Endothelial cell of umbilical vein (primary cell): ENCODE measurements around the gene RDH5. TPM values are rescaled to one million over a fixed set of nuclear protein-coding genes. Genes with fewer than 3 reads are reported as not detected.

Experiments
- BruUV-seq: library from RNA; stranded (reverse); fragments of 400-500 nt; replicated peaks from 2 replicates; lab custom pipeline; 2021; lab: Mats Ljungman, UMichigan
- CTCF ChIA-PET: fragments of 300-600, 350-600 bp; sonication (Branson Sonifier 250); formaldehyde crosslinking; loops from one replicate; lab custom pipeline; 2021; ENCODE audit warnings: antibody characterized with exemption, inconsistent platforms; lab: Charles Lee
- POLR2A ChIA-PET: fragments of 300-600, 350-600 bp; sonication (Branson Sonifier 250); formaldehyde crosslinking; loops from one replicate; lab custom pipeline; 2021; ENCODE audit warnings: antibody characterized with exemption, inconsistent platforms; lab: Charles Lee
- DNase-seq: peaks from one replicate; pipeline ENCODE4 v3.0.0-alpha.2; 2011; ENCODE audit warnings: low read depth, low spot score
- FAIRE-seq: peaks from 2 replicates; lab custom pipeline; 2011; peaks lifted over from hg19 to GRCh38; lab: Jason Lieb, UNC
- H2AFZ ChIP-seq: 2 replicates; pipeline ENCODE4 v1.6.0; 2012; ENCODE audit warnings: low read depth, low read length, control low read depth, inconsistent platforms
- H3K27ac ChIP-seq: 2 replicates; pipeline ENCODE4 v1.5.1; 2011; ENCODE audit warnings: low read depth, mild to moderate bottlenecking, control low read depth, low read length, moderate library complexity; ENCODE audit not compliant: insufficient read depth
- H3K27me3 ChIP-seq, 2 experiments: 2 replicates each; pipeline versions ENCODE4 v1.6.0 to v1.6.1; 2011; ENCODE audit warnings: low read length in 2 of 2, mixed read lengths in 1 of 2; ENCODE audit not compliant: control insufficient read depth in 2 of 2, insufficient read depth in 2 of 2
- H3K36me3 ChIP-seq, 2 experiments: 2 replicates in 1 of 2; 3 replicates in 1 of 2; pipeline ENCODE4 v1.5.1; 2011; ENCODE audit warnings: low read length in 2 of 2, mild to moderate bottlenecking in 1 of 2, moderate library complexity in 1 of 2; ENCODE audit not compliant: control insufficient read depth in 2 of 2, insufficient read depth in 2 of 2; ENCODE audit errors: extremely low read depth in 1 of 2
- H3K4me1 ChIP-seq: 3 replicates; pipeline ENCODE4 v1.5.1; 2011; ENCODE audit warnings: mild to moderate bottlenecking, low read length; ENCODE audit not compliant: control insufficient read depth, insufficient read depth; ENCODE audit errors: extremely low read depth
- H3K4me2 ChIP-seq: 2 replicates; pipeline ENCODE4 v1.6.1; 2011; ENCODE audit warnings: low read length, control low read depth, mixed read lengths; ENCODE audit not compliant: insufficient read depth
- H3K4me3 ChIP-seq, 3 experiments: fragments of 200-600 bp in 1 of 3; sonication (generic), shearing (Covaris generic) in 1 of 3; replicated peaks in 1 of 3; 2 replicates each; pipeline ENCODE4 v1.5.1; 2011 to 2016; ENCODE audit warnings: control low read depth in 3 of 3, low read length in 3 of 3, mild to moderate bottlenecking in 2 of 3, inconsistent platforms in 1 of 3, low read depth in 1 of 3, moderate library complexity in 1 of 3; ENCODE audit not compliant: insufficient read depth in 1 of 3
- H3K79me2 ChIP-seq: 2 replicates; pipeline ENCODE4 v1.6.0; 2012; ENCODE audit warnings: low read length, inconsistent platforms; ENCODE audit not compliant: control insufficient read depth, insufficient read depth
- H3K9ac ChIP-seq: replicated peaks from 2 replicates; pipeline ENCODE3; 2011; ENCODE audit warnings: low read length, control low read depth; ENCODE audit not compliant: insufficient read depth; ENCODE audit errors: extremely low read depth
- H3K9me1 ChIP-seq: replicated peaks from 3 replicates; pipeline ENCODE4 v1.6.0; 2011; ENCODE audit warnings: mild to moderate bottlenecking, low read length; ENCODE audit not compliant: control insufficient read depth, insufficient read depth; ENCODE audit errors: extremely low read depth
- H3K9me3 ChIP-seq: replicated peaks from 2 replicates; pipeline ENCODE4 v1.5.1; 2012; ENCODE audit warnings: low read length, inconsistent platforms; ENCODE audit not compliant: control insufficient read depth, insufficient read depth
- H4K20me1 ChIP-seq: replicated peaks from 2 replicates; pipeline ENCODE3; 2011; ENCODE audit warnings: mild to moderate bottlenecking, low read length; ENCODE audit not compliant: control insufficient read depth, insufficient read depth; ENCODE audit errors: extremely low read depth
- EZH2 ChIP-seq: IDR thresholded peaks from 2 replicates; pipeline ENCODE4 v1.6.1; 2012; ENCODE audit warnings: borderline replicate concordance, low read depth, mild to moderate bottlenecking, moderate library complexity, low read length, inconsistent platforms; ENCODE audit not compliant: severe bottlenecking
- FOS ChIP-seq: IDR thresholded peaks from 2 replicates; pipeline ENCODE4 v1.6.1; 2011; ENCODE audit warnings: mild to moderate bottlenecking, low read length, moderate library complexity, borderline replicate concordance; ENCODE audit not compliant: insufficient read depth
- GATA2 ChIP-seq: IDR thresholded peaks from 2 replicates; pipeline ENCODE4 v1.7.0; 2011; ENCODE audit warnings: low read depth, mild to moderate bottlenecking, moderate library complexity, mixed read lengths, low read length; ENCODE audit not compliant: insufficient read length, insufficient read depth
- JUN ChIP-seq: IDR thresholded peaks from 2 replicates; pipeline ENCODE4 v1.6.1; 2011; ENCODE audit warnings: borderline replicate concordance, low read depth; ENCODE audit not compliant: insufficient read length, insufficient read depth
- MAX ChIP-seq: IDR thresholded peaks from 2 replicates; pipeline ENCODE4 v1.6.1; 2011; ENCODE audit not compliant: insufficient read depth, insufficient read length
- MYC ChIP-seq: IDR thresholded peaks from one replicate; pipeline ENCODE4 v1.6.1; 2011; ENCODE audit warnings: mild to moderate bottlenecking, low read depth, low read length
- POLR2A ChIP-seq: IDR thresholded peaks from 2 replicates; pipeline ENCODE4 v1.6.1; 2012; ENCODE audit warnings: low read depth, mild to moderate bottlenecking, control low read depth, low read length
- POLR2AphosphoS5 ChIP-seq: IDR thresholded peaks from 2 replicates; pipeline ENCODE4 v1.6.1; 2012; ENCODE audit warnings: low read depth, mild to moderate bottlenecking, control low read depth, low read length, moderate library complexity; ENCODE audit not compliant: insufficient read depth
- dilution Hi-C: fragments of 300-500 bp; cut with MboI; formaldehyde crosslinking; loops from one replicate; pipeline ENCODE4 v1.15.0; 2019; ENCODE audit warnings: low sequenced_read_pairs; ENCODE audit not compliant: extremely low pct_ligation_motif_present
- intact Hi-C: fragments of 100-400 bp; cut with micrococcal nuclease; formaldehyde crosslinking; loops from one replicate; pipeline ENCODE4 v1.10.0; 2022
- polyA plus RNA-seq, 4 experiments: library from polyadenylated mRNA; depleted of rRNA in 3 of 4; stranded (reverse) in 3 of 4; unstranded in 1 of 4; fragments of >200 nt; gene quantifications; 2 replicates each; pipeline versions ENCODE4 v1.2.1 to v1.2.3, GENCODE V29; 2011 to 2012; ENCODE audit warnings: missing spikeins in 1 of 4
- total RNA-seq: library from RNA; stranded (reverse); gene quantifications from 2 replicates; pipeline ENCODE4 v1.2.3, GENCODE V29; 2021
- TF ChIP-seq, protein P1 (sequence below), 2 donors: IDR thresholded peaks; 1 replicate in 1 of 2; 2 replicates in 1 of 2; pipeline ENCODE4 v1.5.1; 2011; ENCODE audit warnings: low read length in 2 of 2, mild to moderate bottlenecking in 2 of 2, moderate library complexity in 2 of 2, control low read depth in 1 of 2, inconsistent platforms in 1 of 2, low read depth in 1 of 2; ENCODE audit not compliant: insufficient read depth in 1 of 2; ENCODE audit errors: extremely low read depth in 1 of 2

Gene RDH5
- total and polyA plus RNA-seq, 2 donors (not counting 3 experiments of a cell fraction or from before 2014, with no cell fraction given): 2.7 to 3.7 TPM

- Histone ChIP-seq H3K4me3 (no peak overlapping the region), H3K36me3 (peaks cover 2% of the 10 kb centered on the region in 2 experiments), H3K79me2 (no peaks in the 10 kb centered on the region), H3K27ac (no peak overlapping the region), H3K4me2 (no peak overlapping the region), H3K9me1 (no peaks in the 10 kb centered on the region), H3K4me1 (peaks cover 28% of the 10 kb centered on the region), H3K9me3 (no peaks in the 10 kb centered on the region), H3K27me3 (no peaks in the 10 kb centered on the region), H4K20me1 (no peaks in the 10 kb centered on the region), H2AFZ (no peak overlapping the region), H3K9ac (no peak overlapping the region)
- intact Hi-C loops: no loop called here
- DNase-seq (no peak), FAIRE-seq (no peak)
- ChIA-PET CTCF (interaction anchor here (1.0 to 11.1 kb wide), 4 partner anchors 18 to 530 kb away, joined by 3 to 151 read pairs (median 26); no protein-coding TSS in a partner anchor), POLR2A (no interaction called here)
- BruUV-seq: no TSS peak
- dilution Hi-C loops: no loop called here
- TF ChIP-seq POLR2AphosphoS5 (no peak), MYC (no peak), POLR2A (no peak), JUN (no peak), MAX (no peak), FOS (no peak), GATA2 (no peak), EZH2 (no peak)
- TF ChIP-seq, protein P1, sequence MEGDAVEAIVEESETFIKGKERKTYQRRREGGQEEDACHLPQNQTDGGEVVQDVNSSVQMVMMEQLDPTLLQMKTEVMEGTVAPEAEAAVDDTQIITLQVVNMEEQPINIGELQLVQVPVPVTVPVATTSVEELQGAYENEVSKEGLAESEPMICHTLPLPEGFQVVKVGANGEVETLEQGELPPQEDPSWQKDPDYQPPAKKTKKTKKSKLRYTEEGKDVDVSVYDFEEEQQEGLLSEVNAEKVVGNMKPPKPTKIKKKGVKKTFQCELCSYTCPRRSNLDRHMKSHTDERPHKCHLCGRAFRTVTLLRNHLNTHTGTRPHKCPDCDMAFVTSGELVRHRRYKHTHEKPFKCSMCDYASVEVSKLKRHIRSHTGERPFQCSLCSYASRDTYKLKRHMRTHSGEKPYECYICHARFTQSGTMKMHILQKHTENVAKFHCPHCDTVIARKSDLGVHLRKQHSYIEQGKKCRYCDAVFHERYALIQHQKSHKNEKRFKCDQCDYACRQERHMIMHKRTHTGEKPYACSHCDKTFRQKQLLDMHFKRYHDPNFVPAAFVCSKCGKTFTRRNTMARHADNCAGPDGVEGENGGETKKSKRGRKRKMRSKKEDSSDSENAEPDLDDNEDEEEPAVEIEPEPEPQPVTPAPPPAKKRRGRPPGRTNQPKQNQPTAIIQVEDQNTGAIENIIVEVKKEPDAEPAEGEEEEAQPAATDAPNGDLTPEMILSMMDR (IDR thresholded peaks at IDR 0.05; ENCODE audit: extremely low read depth in 1 of 2, insufficient read depth in 1 of 2, low read depth in 1 of 2, low read length in 2 of 2): no peak
Observed at GRCh38 chr12:55718624-55719275, 1.4 kb upstream of the RDH5 start.
